GM06990 (cell line): ENCODE data around the gene UBASH3A.

Experiments
- DNase-seq: peaks from one replicate; pipeline ENCODE4 v3.0.0-alpha.2; 2011; ENCODE audit not compliant: insufficient read length; ENCODE audit errors: extremely low read depth
- H3K27me3 ChIP-seq: replicated peaks from 2 replicates; pipeline ENCODE4 v1.6.0; 2011; ENCODE audit warnings: low read length; ENCODE audit not compliant: control insufficient read depth, insufficient read depth
- H3K36me3 ChIP-seq: 2 replicates; pipeline ENCODE4 v1.5.1; 2011; ENCODE audit warnings: low read length; ENCODE audit not compliant: control insufficient read depth, insufficient read depth
- H3K4me3 ChIP-seq: replicated peaks from 2 replicates; pipeline ENCODE4 v1.5.1; 2011; ENCODE audit warnings: low read depth, mild to moderate bottlenecking, control low read depth, low read length
- CTCF ChIP-seq: IDR thresholded peaks from 2 replicates; pipeline ENCODE4 v1.5.1; 2011; ENCODE audit warnings: low read length, control low read depth, mild to moderate bottlenecking, inconsistent platforms; ENCODE audit not compliant: insufficient read depth, poor library complexity, severe bottlenecking

Gene UBASH3A

GRCh38 chr21:42365770-42366169 lies 37.9 kb upstream of the UBASH3A start:
- DNase-seq, result no peak
- H3K36me3 ChIP-seq, result no peaks in the 10 kb centered on the region
- H3K4me3 ChIP-seq, result no peak overlapping the region
- no peak for TF ChIP-seq CTCF
- no peaks in the 10 kb centered on the region; the same call in 1 of the 2 replicates for H3K27me3 ChIP-seq

- Histone ChIP-seq H3K36me3 (no peaks in the 10 kb centered on the region), H3K4me3 (no peak within 1 kb of the TSS), H3K27me3 (no peaks in the 10 kb centered on the region)
- DNase-seq, result no peak
- no peak for TF ChIP-seq CTCF
Observed at GRCh38 chr21:42366292-42367010, 37.3 kb upstream of the UBASH3A start, which contains the start of gene TFF1. TFF1 (minus strand) TSS chr21:42366535; CDS start chr21:42366495, 40 bp downstream.

GRCh38 chr21:42367367-42368165 lies 36.1 kb upstream of the UBASH3A start:
- Histone ChIP-seq H3K4me3 (no peak overlapping the region), H3K27me3 (no peaks in the 10 kb centered on the region), H3K36me3 (no peaks in the 10 kb centered on the region)
- DNase-seq, result no peak
- no peak for TF ChIP-seq CTCF

- peak; percentile 15 for TF ChIP-seq CTCF
- H3K27me3 ChIP-seq, result no peaks in the 10 kb centered on the region
- no peak overlapping the region for H3K4me3 ChIP-seq
- H3K36me3 ChIP-seq, result no peaks in the 10 kb centered on the region
- no peak for DNase-seq
Observed at GRCh38 chr21:42369821-42370220, 33.9 kb upstream of the UBASH3A start.

- DNase-seq, result no peak
- TF ChIP-seq CTCF, result no peak
- Histone ChIP-seq H3K27me3 (no peaks in the 10 kb centered on the region), H3K36me3 (no peaks in the 10 kb centered on the region), H3K4me3 (no peak overlapping the region)
Observed at GRCh38 chr21:42370894-42371654, 32.6 kb upstream of the UBASH3A start.
